H1 (cell line): ENCODE results near the gene LTB4R. TPM values are rescaled to one million over a fixed set of nuclear protein-coding genes. Genes with fewer than 3 reads are reported as not detected.

Experiments
- CTCF ChIA-PET: fragments of 300-600 bp; sonication (Branson Sonifier 250); formaldehyde crosslinking; loops from one replicate; lab custom pipeline; 2021; ENCODE audit not compliant: partially characterized antibody; lab: Charles Lee
- POLR2A ChIA-PET: fragments of 300-600 bp; sonication (Branson Sonifier 250); formaldehyde crosslinking; loops from one replicate; lab custom pipeline; 2021; ENCODE audit warnings: inconsistent platforms; ENCODE audit not compliant: partially characterized antibody; lab: Charles Lee
- DNase-seq, 2 experiments: peaks; one replicate each; pipeline versions ENCODE4 v3.0.0 to v3.0.0-alpha.2; 2010 to 2022; ENCODE audit warnings: low spot score in 2 of 2, low read depth in 1 of 2, mixed read lengths in 1 of 2
- FAIRE-seq: peaks from 2 replicates; lab custom pipeline; 2011; peaks lifted over from hg19 to GRCh38; lab: Jason Lieb, UNC
- H2AFZ ChIP-seq: 2 replicates; pipeline ENCODE4 v1.8.1; 2012; ENCODE audit warnings: low read length, inconsistent platforms
- H2AK5ac ChIP-seq: 2 replicates; pipeline ENCODE4 v1.6.1; 2013; ENCODE audit warnings: low read depth, low read length
- H2BK120ac ChIP-seq: replicated peaks from 2 replicates; pipeline ENCODE3; 2013; ENCODE audit warnings: low read depth, low read length, inconsistent platforms
- H2BK12ac ChIP-seq: 2 replicates; pipeline ENCODE4 v1.6.1; 2013; ENCODE audit warnings: low read depth, low read length
- H2BK15ac ChIP-seq: 2 replicates; pipeline ENCODE4 v1.6.1; 2013; ENCODE audit warnings: low read length
- H2BK20ac ChIP-seq: 2 replicates; pipeline ENCODE4 v1.6.1; 2013; ENCODE audit warnings: low read length
- H2BK5ac ChIP-seq: 2 replicates; pipeline ENCODE4 v1.6.1; 2013; ENCODE audit warnings: low read depth, low read length
- H3K14ac ChIP-seq: 2 replicates; pipeline ENCODE4 v1.6.1; 2013; ENCODE audit warnings: inconsistent platforms; ENCODE audit not compliant: insufficient read length
- H3K18ac ChIP-seq: 2 replicates; pipeline ENCODE4 v1.6.1; 2013; ENCODE audit warnings: low read length; ENCODE audit errors: extremely low read depth
- H3K23ac ChIP-seq: 2 replicates; pipeline ENCODE4 v1.6.1; 2013; ENCODE audit warnings: inconsistent platforms; ENCODE audit not compliant: insufficient read length
- H3K23me2 ChIP-seq: 2 replicates; pipeline ENCODE4 v1.6.1; 2013; ENCODE audit warnings: low read depth, low read length
- H3K27ac ChIP-seq: 2 replicates; pipeline ENCODE4 v1.6.1; 2011; ENCODE audit warnings: low read depth, low read length, inconsistent platforms
- H3K27me3 ChIP-seq, 4 experiments: replicated peaks in 1 of 4; 1 replicate in 1 of 4; 2 replicates in 3 of 4; pipeline versions ENCODE4 v1.6.1 to v1.8.1; 2011 to 2013; ENCODE audit warnings: low read length in 3 of 4, mild to moderate bottlenecking in 3 of 4, inconsistent platforms in 2 of 4, mixed read lengths in 2 of 4, moderate library complexity in 1 of 4; ENCODE audit not compliant: control insufficient read depth in 3 of 4, insufficient read depth in 3 of 4; ENCODE audit errors: extremely low read depth in 1 of 4
- H3K36me3 ChIP-seq, 4 experiments: 2 replicates each; pipeline versions ENCODE4 v1.6.1 to v1.8.1; 2011 to 2013; ENCODE audit warnings: mild to moderate bottlenecking in 4 of 4, low read length in 3 of 4, moderate library complexity in 2 of 4, control low read depth in 1 of 4, inconsistent platforms in 1 of 4; ENCODE audit not compliant: insufficient read depth in 4 of 4, control insufficient read depth in 2 of 4
- H3K4ac ChIP-seq: replicated peaks from 2 replicates; pipeline ENCODE3; 2013; ENCODE audit warnings: low read length, low read depth, mixed read lengths, inconsistent platforms; ENCODE audit not compliant: insufficient read length
- H3K4me1 ChIP-seq, 4 experiments: replicated peaks in 1 of 4; 1 replicate in 1 of 4; 2 replicates in 3 of 4; pipeline versions ENCODE4 v1.6.1 to v1.8.1; 2011 to 2013; ENCODE audit warnings: low read length in 3 of 4, inconsistent platforms in 2 of 4, mixed read lengths in 1 of 4; ENCODE audit not compliant: insufficient read depth in 4 of 4, control insufficient read depth in 3 of 4
- H3K4me2 ChIP-seq, 2 experiments: 2 replicates each; pipeline versions ENCODE4 v1.6.1 to v1.8.1; 2011 to 2013; ENCODE audit warnings: low read depth in 2 of 2, low read length in 2 of 2, control low read depth in 1 of 2, inconsistent platforms in 1 of 2, mild to moderate bottlenecking in 1 of 2; ENCODE audit not compliant: insufficient read depth in 1 of 2
- H3K4me3 ChIP-seq, 4 experiments: fragments of 200-600, 300-600 bp in 1 of 4; sonication (generic), shearing (Covaris generic), sonication (Bioruptor Twin) in 1 of 4; 2 replicates each; pipeline versions ENCODE4 v1.5.1 to v1.8.1; 2011 to 2016; ENCODE audit warnings: low read length in 4 of 4, low read depth in 3 of 4, control low read depth in 2 of 4, inconsistent platforms in 2 of 4, mild to moderate bottlenecking in 2 of 4, mixed read lengths in 1 of 4, moderate library complexity in 1 of 4; ENCODE audit not compliant: insufficient read depth in 2 of 4; ENCODE audit errors: extremely low read depth in 1 of 4
- H3K56ac ChIP-seq: replicated peaks from 2 replicates; pipeline ENCODE3; 2013; ENCODE audit warnings: low read depth, mild to moderate bottlenecking, mixed read lengths, low read length, inconsistent platforms; ENCODE audit not compliant: insufficient read length
- H3K79me1 ChIP-seq: 2 replicates; pipeline ENCODE4 v1.6.1; 2013; ENCODE audit warnings: low read depth, low read length, control low read depth
- H3K79me2 ChIP-seq, 2 experiments: 2 replicates each; pipeline versions ENCODE4 v1.6.1 to v1.8.1; 2012 to 2013; ENCODE audit warnings: low read length in 2 of 2, mild to moderate bottlenecking in 2 of 2, inconsistent platforms in 1 of 2; ENCODE audit not compliant: insufficient read depth in 2 of 2, control insufficient read depth in 1 of 2
- H3K9ac ChIP-seq, 4 experiments: replicated peaks in 1 of 4; 1 replicate in 1 of 4; 2 replicates in 3 of 4; pipeline versions ENCODE4 v1.6.1 to v1.8.1; 2011 to 2013; ENCODE audit warnings: low read depth in 3 of 4, low read length in 3 of 4, control low read depth in 2 of 4, mild to moderate bottlenecking in 2 of 4, moderate library complexity in 2 of 4, inconsistent platforms in 1 of 4; ENCODE audit errors: extremely low read depth in 1 of 4
- H3K9me3 ChIP-seq, 2 experiments: 2 replicates each; pipeline versions ENCODE4 v1.6.1 to v1.8.1; 2012 to 2013; ENCODE audit warnings: mild to moderate bottlenecking in 2 of 2, moderate library complexity in 2 of 2, control low read depth in 1 of 2, inconsistent platforms in 1 of 2, low read depth in 1 of 2, low read length in 1 of 2, mixed read lengths in 1 of 2; ENCODE audit not compliant: insufficient read depth in 2 of 2
- H4K20me1 ChIP-seq, 2 experiments: replicated peaks in 1 of 2; 2 replicates each; pipeline versions ENCODE3 to v1.8.1; 2011 to 2013; ENCODE audit warnings: inconsistent platforms in 2 of 2, low read length in 2 of 2, mild to moderate bottlenecking in 1 of 2; ENCODE audit not compliant: insufficient read depth in 2 of 2, control insufficient read depth in 1 of 2
- H4K5ac ChIP-seq: 2 replicates; pipeline ENCODE4 v1.6.1; 2013; ENCODE audit warnings: low read length, low read depth, mixed read lengths, inconsistent platforms; ENCODE audit not compliant: insufficient read length
- H4K8ac ChIP-seq: 2 replicates; pipeline ENCODE4 v1.8.0; 2013; ENCODE audit warnings: mild to moderate bottlenecking, moderate library complexity, low read length, inconsistent platforms; ENCODE audit not compliant: insufficient read depth; ENCODE audit errors: extremely low read depth
- H4K91ac ChIP-seq: replicated peaks from 2 replicates; pipeline ENCODE3; 2013; ENCODE audit warnings: low read length, mixed read lengths, inconsistent platforms; ENCODE audit not compliant: insufficient read length
- ASH2L ChIP-seq: fragments of 200-600, 300-600 bp; sonication (generic); IDR thresholded peaks from one replicate; pipeline ENCODE4 v1.7.1; 2017; ENCODE audit warnings: low read length
- BACH1 ChIP-seq: IDR thresholded peaks from 2 replicates; pipeline ENCODE4 v1.6.1; 2012; ENCODE audit warnings: low read length, improper control_type of control experiment
- EP300 ChIP-seq, 2 experiments: IDR thresholded peaks; 1 replicate in 1 of 2; 2 replicates in 1 of 2; pipeline ENCODE4 v1.6.1; 2011 to 2012; ENCODE audit warnings: low read depth in 2 of 2, low read length in 2 of 2, mild to moderate bottlenecking in 2 of 2, borderline replicate concordance in 1 of 2, inconsistent platforms in 1 of 2, moderate library complexity in 1 of 2
- GTF2F1 ChIP-seq: IDR thresholded peaks from 2 replicates; pipeline ENCODE4 v1.6.1; 2012; ENCODE audit warnings: low read depth, low read length, improper control_type of control experiment, borderline replicate concordance
- HDAC6 ChIP-seq: IDR thresholded peaks from one replicate; pipeline ENCODE4 v1.7.1; 2012; ENCODE audit warnings: low read depth, mild to moderate bottlenecking, inconsistent platforms, low read length, moderate library complexity
- KDM4A ChIP-seq: IDR thresholded peaks from one replicate; pipeline ENCODE4 v1.7.1; 2012; ENCODE audit warnings: low read depth, mild to moderate bottlenecking, moderate library complexity, low read length, inconsistent platforms; ENCODE audit not compliant: severe bottlenecking
- KDM5A ChIP-seq: fragments of 200-600 bp; IDR thresholded peaks from 2 replicates; pipeline ENCODE4 v1.7.1; 2012; ENCODE audit warnings: mild to moderate bottlenecking, low read length, inconsistent platforms, mixed read lengths
- NANOG ChIP-seq: IDR thresholded peaks from 2 replicates; pipeline ENCODE4 v1.6.1; 2011; ENCODE audit warnings: low read length, low read depth, mild to moderate bottlenecking, inconsistent platforms; ENCODE audit not compliant: insufficient read depth, poor library complexity, severe bottlenecking
- RFX5 ChIP-seq: IDR thresholded peaks from 2 replicates; pipeline ENCODE4 v1.6.1; 2011; ENCODE audit warnings: low read depth, low read length, improper control_type of control experiment, borderline replicate concordance
- RXRA ChIP-seq: IDR thresholded peaks from 2 replicates; pipeline ENCODE4 v1.6.1; 2011; ENCODE audit warnings: low read depth, mild to moderate bottlenecking, low read length, moderate library complexity; ENCODE audit not compliant: insufficient read depth
- SIRT6 ChIP-seq: IDR thresholded peaks from one replicate; pipeline ENCODE4 v1.7.1; 2012; ENCODE audit warnings: low read length, inconsistent platforms
- SRF ChIP-seq: IDR thresholded peaks from 2 replicates; pipeline ENCODE4 v1.6.1; 2011; ENCODE audit warnings: mild to moderate bottlenecking, low read depth, low read length, moderate library complexity
- YY1 ChIP-seq: IDR thresholded peaks from 2 replicates; pipeline ENCODE4 v1.6.1; 2011; ENCODE audit warnings: low read depth, mild to moderate bottlenecking, low read length
- WGBS, 2 experiments: shearing (Covaris generic) in 1 of 2; methylation state at CpG; one replicate each; pipeline versions ENCODE4 v1.1.6 to v1.1.7; 2013 to 2015; ENCODE audit warnings: low lambda C conversion rate in 2 of 2, mixed read lengths in 2 of 2, inconsistent platforms in 1 of 2, low coverage in 1 of 2, missing lambda C conversion rate in 1 of 2; ENCODE audit not compliant: insufficient replicate concordance in 2 of 2, insufficient coverage in 1 of 2, insufficient read length in 1 of 2; ENCODE audit errors: extremely low coverage in 1 of 2, missing lambda C conversion rate in 1 of 2; 5-methylcytosine and 5-hydroxymethylcytosine counted together
- polyA plus RNA-seq, 7 experiments: library from polyadenylated mRNA; depleted of rRNA in 3 of 7; stranded (reverse) in 5 of 7; unstranded in 2 of 7; fragments of >200 nt in 5 of 7; fragments of 200-250 nt in 2 of 7; gene quantifications; 1 replicate in 5 of 7; 2 replicates in 1 of 7; 4 replicates in 1 of 7; pipeline versions ENCODE4 v1.2.1 to v1.2.3, GENCODE V29; 2011 to 2013; ENCODE audit warnings: missing spikeins in 2 of 7, mixed read lengths in 2 of 7
- total RNA-seq: library from RNA; stranded (reverse); fragmentation: NEBNext Ultra II Directional; extraction: Animal tissue kit (Norgen Biotek cat#: 25700); gene quantifications from 2 replicates; pipeline ENCODE4 v1.2.1, GENCODE V29; 2021

The LTB4R gene
- total and polyA plus RNA-seq, 2 of the 8 experiments (the other 6 are each of a cell fraction or from before 2014, with no cell fraction given): 4.1 to 6.7 TPM

DNA sequence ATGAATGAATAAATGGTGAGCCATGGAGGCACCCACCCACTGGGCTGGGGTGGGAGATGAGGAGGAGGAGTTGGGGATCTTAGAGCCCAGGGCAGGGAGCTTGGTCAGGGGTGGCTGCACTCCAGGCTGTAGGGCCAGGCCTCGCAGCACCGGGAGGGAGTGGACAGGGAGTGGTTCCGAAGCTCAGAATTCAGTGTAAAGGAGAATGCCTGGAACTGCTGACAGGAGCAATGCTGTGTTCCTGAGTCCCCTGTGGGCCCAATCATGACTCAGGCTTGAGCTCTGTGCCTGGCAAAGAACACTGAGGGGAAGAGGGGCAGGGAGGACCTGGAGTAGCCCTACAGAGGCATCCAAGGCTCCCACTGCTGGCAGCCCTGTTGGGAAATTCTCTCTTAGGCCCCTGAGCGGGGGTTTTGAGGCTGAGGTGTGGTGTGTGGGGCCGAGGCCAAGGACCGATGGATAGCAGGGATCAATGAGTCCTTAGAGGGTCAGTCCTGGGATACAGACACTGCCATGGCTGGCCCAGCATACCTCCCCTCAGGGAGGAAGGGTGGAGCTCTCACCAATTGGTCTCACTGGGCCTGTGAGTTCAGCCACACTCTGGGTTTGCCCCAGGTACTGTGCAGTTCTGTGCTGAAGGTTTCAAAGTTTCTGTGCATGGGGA lies 30.4 kb upstream of the LTB4R start:
- Histone ChIP-seq H3K9me3 (no peaks in the 10 kb centered on the region), H3K23me2 (no peaks in the 10 kb centered on the region), H4K20me1 (peaks cover 0 to 3% of the 10 kb centered on the region in 2 experiments), H4K5ac (no peak overlapping the region), H3K79me2 (no peaks in the 10 kb centered on the region), H2AFZ (no peak overlapping the region), H4K91ac (no peak overlapping the region), H3K23ac (no peak overlapping the region), H3K9ac (no peak overlapping the region), H4K8ac (peak overlapping the region; percentile 71; the same call in 1 of the 2 replicates), H2BK15ac (no peak overlapping the region), H2BK20ac (no peak overlapping the region), H2BK12ac (no peak overlapping the region), H3K4me2 (no peak overlapping the region), H3K4ac (no peak overlapping the region), H3K27me3 (no peaks in the 10 kb centered on the region), H3K4me3 (no peak overlapping the region), H2BK120ac (no peak overlapping the region), H3K14ac (no peak overlapping the region), H2BK5ac (no peak overlapping the region), H3K27ac (no peak overlapping the region), H2AK5ac (no peak overlapping the region), H3K36me3 (no peaks in the 10 kb centered on the region), H3K4me1 (no peaks in the 10 kb centered on the region), H3K79me1 (no peaks in the 10 kb centered on the region; the same call in 1 of the 2 replicates), H3K18ac (no peak overlapping the region), H3K56ac (no peak overlapping the region)
- FAIRE-seq (no peak), DNase-seq (no peak)
- ChIA-PET CTCF (interaction anchor here (0.6 to 11.5 kb wide), 14 partner anchors 9 to 61 kb away, joined by 3 to 137 read pairs (median 8); partner anchors contain the start of genes CIDEB, DHRS1, LTB4R2 and NOP9), POLR2A (interaction anchor here (0.9 to 3.8 kb wide), 10 partner anchors 9 to 68 kb away, joined by 3 to 25 read pairs (median 3); partner anchors contain the start of genes CHMP4A and RABGGTA)
- WGBS, 2 experiments: 87% methylated on average over 6 of the region's 6 CpGs; no CpG with 5 or more reads in 1 of the 2 experiments
- TF ChIP-seq BACH1 (no peak), ASH2L (no peak), KDM4A (no peak), YY1 (no peak), SRF (no peak), HDAC6 (no peak), RXRA (no peak), GTF2F1 (no peak), NANOG (no peak), SIRT6 (no peak), EP300 (IDR thresholded peaks at IDR 0.05; ENCODE audit: borderline replicate concordance in 1 of 2, low read depth in 2 of 2, low read length in 2 of 2) (no peak), KDM5A (no peak), RFX5 (no peak)
